Measurements from ENCODE around the gene PRKCE. TPM values are rescaled to one million over a fixed set of nuclear protein-coding genes. Genes with fewer than 3 reads are reported as not detected.

Gene PRKCE
- total RNA-seq, 1 donor from 2014 or later: 24.2 TPM

GRCh38 chr2:45794134-45794617, 142.7 kb downstream of the PRKCE start:
- Mint-ChIP-seq H3K4me1 (ENCODE audit: unreplicated experiment) (peaks cover 58% of the 10 kb centered on the region), H3K36me3 (ENCODE audit: low read depth, unreplicated experiment) (no peaks in the 10 kb centered on the region), H3K9me3 (ENCODE audit: unreplicated experiment) (no peaks in the 10 kb centered on the region), H3K27ac (ENCODE audit: unreplicated experiment) (no peak overlapping the region), H3K4me3 (ENCODE audit: unreplicated experiment) (no peak overlapping the region), H3K27me3 (ENCODE audit: unreplicated experiment) (no peaks in the 10 kb centered on the region)
- no peak for TF ChIP-seq CTCF (IDR thresholded peaks at IDR 0.05; ENCODE audit: unreplicated experiment)
- no peak for DNase-seq (ENCODE audit: low spot score)

GRCh38 chr2:45796500-45796899, 145.0 kb downstream of the PRKCE start:
- Mint-ChIP-seq H3K4me1 (ENCODE audit: unreplicated experiment) (peaks cover 45% of the 10 kb centered on the region), H3K4me3 (ENCODE audit: unreplicated experiment) (no peak overlapping the region), H3K27me3 (ENCODE audit: unreplicated experiment) (no peaks in the 10 kb centered on the region), H3K27ac (ENCODE audit: unreplicated experiment) (no peak overlapping the region), H3K36me3 (ENCODE audit: low read depth, unreplicated experiment) (no peaks in the 10 kb centered on the region), H3K9me3 (ENCODE audit: unreplicated experiment) (no peaks in the 10 kb centered on the region)
- DNase-seq (ENCODE audit: low spot score): no peak
- no peak for TF ChIP-seq CTCF (IDR thresholded peaks at IDR 0.05; ENCODE audit: unreplicated experiment)

GRCh38 chr2:45797451-45798230, 146.2 kb downstream of the PRKCE start:
- no peak for DNase-seq (ENCODE audit: low spot score)
- H3K9me3 Mint-ChIP-seq (ENCODE audit: unreplicated experiment): no peaks in the 10 kb centered on the region
- TF ChIP-seq CTCF (IDR thresholded peaks at IDR 0.05; ENCODE audit: unreplicated experiment): no peak
- H3K27me3 Mint-ChIP-seq (ENCODE audit: unreplicated experiment): no peaks in the 10 kb centered on the region
- H3K4me1 Mint-ChIP-seq (ENCODE audit: unreplicated experiment): peaks cover 36% of the 10 kb centered on the region
- no peak overlapping the region for H3K4me3 Mint-ChIP-seq (ENCODE audit: unreplicated experiment)
- no peak overlapping the region for H3K27ac Mint-ChIP-seq (ENCODE audit: unreplicated experiment)
- no peaks in the 10 kb centered on the region for H3K36me3 Mint-ChIP-seq (ENCODE audit: low read depth, unreplicated experiment)

GRCh38 chr2:45799679-45800381, 148.4 kb downstream of the PRKCE start:
- Mint-ChIP-seq H3K36me3 (ENCODE audit: low read depth, unreplicated experiment) (no peaks in the 10 kb centered on the region), H3K27me3 (ENCODE audit: unreplicated experiment) (no peaks in the 10 kb centered on the region), H3K4me1 (ENCODE audit: unreplicated experiment) (peaks cover 16% of the 10 kb centered on the region), H3K27ac (ENCODE audit: unreplicated experiment) (no peak overlapping the region), H3K9me3 (ENCODE audit: unreplicated experiment) (no peaks in the 10 kb centered on the region), H3K4me3 (ENCODE audit: unreplicated experiment) (no peak overlapping the region)
- no peak for DNase-seq (ENCODE audit: low spot score)
- no peak for TF ChIP-seq CTCF (IDR thresholded peaks at IDR 0.05; ENCODE audit: unreplicated experiment)

Measured in endothelial cell (in vitro differentiated cells).